DND-41 (cell line): ENCODE data around the gene GAST.

Experiments used
- ATAC-seq: fragments of 200-7000 bp; cut with Tn5 transposase; 3 replicates; pipeline ENCODE4 v1.9.1; 2021; ENCODE audit warnings: low read depth; ENCODE audit not compliant: insufficient read depth
- DNase-seq: peaks from one replicate; pipeline ENCODE4 v3.0.0-alpha.2; 2020
- H2AFZ ChIP-seq: 2 replicates; pipeline ENCODE4 v1.6.0; 2012; ENCODE audit warnings: low read depth, low read length
- H3K27ac ChIP-seq: 2 replicates; pipeline ENCODE4 v1.5.1; 2012; ENCODE audit warnings: low read length, inconsistent platforms
- H3K27me3 ChIP-seq: fragments of 200-600 bp; sonication (generic); 2 replicates; pipeline ENCODE4 v1.6.0; 2012; ENCODE audit warnings: low read length, mild to moderate bottlenecking, inconsistent platforms; ENCODE audit not compliant: insufficient read depth, poor library complexity
- H3K36me3 ChIP-seq: 2 replicates; pipeline ENCODE4 v1.5.1; 2012; ENCODE audit warnings: low read length, inconsistent platforms; ENCODE audit not compliant: insufficient read depth
- H3K4me1 ChIP-seq: 2 replicates; pipeline ENCODE4 v1.5.1; 2012; ENCODE audit warnings: mild to moderate bottlenecking, low read length; ENCODE audit not compliant: insufficient read depth
- H3K4me2 ChIP-seq: 2 replicates; pipeline ENCODE4 v1.6.0; 2012; ENCODE audit warnings: mild to moderate bottlenecking, moderate library complexity, low read length, inconsistent platforms; ENCODE audit not compliant: insufficient read depth
- H3K4me3 ChIP-seq, 2 experiments: fragments of 200-600 bp in 1 of 2; shearing (Covaris generic) in 1 of 2; 2 replicates each; pipeline ENCODE4 v1.5.1; 2012 to 2016; ENCODE audit warnings: inconsistent platforms in 2 of 2, low read length in 2 of 2, mild to moderate bottlenecking in 2 of 2, low read depth in 1 of 2, moderate library complexity in 1 of 2
- H3K79me2 ChIP-seq: 2 replicates; pipeline ENCODE4 v1.6.0; 2012; ENCODE audit warnings: low read length, inconsistent platforms; ENCODE audit not compliant: insufficient read depth
- H3K9ac ChIP-seq: 2 replicates; pipeline ENCODE4 v1.6.0; 2012; ENCODE audit warnings: low read depth, mild to moderate bottlenecking, inconsistent platforms, low read length, moderate library complexity
- H3K9me3 ChIP-seq: 2 replicates; pipeline ENCODE4 v1.5.1; 2012; ENCODE audit warnings: low read length, moderate library complexity, mild to moderate bottlenecking, inconsistent platforms; ENCODE audit not compliant: insufficient read depth, severe bottlenecking
- H4K20me1 ChIP-seq: 2 replicates; pipeline ENCODE4 v1.6.0; 2012; ENCODE audit warnings: low read length; ENCODE audit not compliant: insufficient read depth
- CTCF ChIP-seq: IDR thresholded peaks from 2 replicates; pipeline ENCODE4 v1.5.1; 2012; ENCODE audit warnings: borderline replicate concordance, low read length, moderate library complexity, mild to moderate bottlenecking; ENCODE audit not compliant: poor library complexity, severe bottlenecking; ENCODE audit errors: extremely low read depth
- EZH2 ChIP-seq: IDR thresholded peaks from 3 replicates; pipeline ENCODE4 v1.6.1; 2012; ENCODE audit warnings: borderline replicate concordance, low read depth, mild to moderate bottlenecking, moderate library complexity, low read length, inconsistent platforms; ENCODE audit not compliant: severe bottlenecking

Gene GAST

GRCh38 chr17:41664587-41665565, 47.3 kb upstream of the GAST start:
- H3K4me3 ChIP-seq = peak overlapping the region in 1 of 2 experiments; percentile 55; a peak in 2 of 4 replicates
- H3K4me1 ChIP-seq = peaks cover 26% of the 10 kb centered on the region
- no peaks in the 10 kb centered on the region for H3K36me3 ChIP-seq
- H2AFZ ChIP-seq = peak overlapping the region; percentile 93
- no peak for DNase-seq
- H4K20me1 ChIP-seq = no peaks in the 10 kb centered on the region
- peak overlapping the region; percentile 54 for H3K9ac ChIP-seq
- ATAC-seq = no peak
- no peak for TF ChIP-seq CTCF
- TF ChIP-seq EZH2 = no peak
- H3K79me2 ChIP-seq = no peaks in the 10 kb centered on the region
- peak overlapping the region; percentile 83 for H3K4me2 ChIP-seq
- H3K9me3 ChIP-seq = no peaks in the 10 kb centered on the region
- peaks cover 5% of the 10 kb centered on the region for H3K27me3 ChIP-seq
- no peak overlapping the region for H3K27ac ChIP-seq

- ATAC-seq = peak; percentile 89
- DNase-seq = peak; percentile 87
- TF ChIP-seq EZH2 = no peak
- peak; percentile 94 for TF ChIP-seq CTCF
Measured at GRCh38 chr17:41665566-41666236, 46.4 kb upstream of the GAST start.

GRCh38 chr17:41666237-41666641, 45.9 kb upstream of the GAST start:
- no peaks in the 10 kb centered on the region for H3K79me2 ChIP-seq
- H3K4me2 ChIP-seq = peak overlapping the region; percentile 83
- H4K20me1 ChIP-seq = no peaks in the 10 kb centered on the region
- peak overlapping the region; percentile 75 for H3K27ac ChIP-seq
- H3K4me1 ChIP-seq = peaks cover 26% of the 10 kb centered on the region
- peak overlapping the region; percentile 54 for H3K9ac ChIP-seq
- TF ChIP-seq CTCF (no peak), EZH2 (no peak)
- DNase-seq = peak; percentile 67
- peak; percentile 40 for ATAC-seq
- H3K9me3 ChIP-seq = no peaks in the 10 kb centered on the region
- peak overlapping the region; percentile 93 for H2AFZ ChIP-seq
- H3K27me3 ChIP-seq = peaks cover 5% of the 10 kb centered on the region
- H3K4me3 ChIP-seq = peak overlapping the region; percentile 4 to 55; a peak in 3 of 4 replicates
- no peaks in the 10 kb centered on the region for H3K36me3 ChIP-seq

More at GRCh38 chr17:41665566-41666236, 46.4 kb upstream of the GAST start:
- H4K20me1 ChIP-seq = no peaks in the 10 kb centered on the region
- H2AFZ ChIP-seq = peak overlapping the region; percentile 93
- H3K4me1 ChIP-seq = peaks cover 26% of the 10 kb centered on the region
- H3K4me3 ChIP-seq = peak overlapping the region; percentile 5 to 55; a peak in 3 of 4 replicates
- peak overlapping the region; percentile 83 for H3K4me2 ChIP-seq
- peak overlapping the region; percentile 54 for H3K9ac ChIP-seq
- no peaks in the 10 kb centered on the region for H3K79me2 ChIP-seq
- peaks cover 5% of the 10 kb centered on the region for H3K27me3 ChIP-seq
- H3K9me3 ChIP-seq = no peaks in the 10 kb centered on the region
- H3K36me3 ChIP-seq = no peaks in the 10 kb centered on the region
- peak overlapping the region; percentile 75 for H3K27ac ChIP-seq
